Panc1 (cell line): ENCODE measurements around the gene IFI6. TPM values are rescaled to one million over a fixed set of nuclear protein-coding genes. Genes with fewer than 3 reads are reported as not detected.

Experiments used
- ATAC-seq: fragments of 200-7000 bp; cut with Tn5 transposase; 2 replicates; pipeline ENCODE4 v1.9.1; 2020; ENCODE audit warnings: mild to moderate bottlenecking, moderate library complexity
- BruUV-seq: library from RNA; stranded (reverse); fragments of 400-500 nt; replicated peaks from 2 replicates; lab custom pipeline; 2021; lab: Mats Ljungman, UMichigan
- CTCF ChIA-PET: fragments of 300-600 bp; sonication (Branson Sonifier 250); formaldehyde crosslinking; loops from one replicate; lab custom pipeline; 2022; ENCODE audit warnings: antibody characterized with exemption; lab: Charles Lee
- POLR2A ChIA-PET: fragments of 300-600 bp; sonication (Branson Sonifier 250); formaldehyde crosslinking; loops from one replicate; lab custom pipeline; 2022; ENCODE audit warnings: antibody characterized with exemption; lab: Charles Lee
- DNase-seq: peaks from one replicate; pipeline ENCODE4 v3.0.0-alpha.2; 2010; ENCODE audit warnings: low read depth, low spot score
- H3K27ac ChIP-seq: 2 replicates; pipeline ENCODE4 v1.5.1; 2011; ENCODE audit warnings: mild to moderate bottlenecking, low read length, inconsistent platforms
- H3K27me3 ChIP-seq: fragments of 200-500 bp; sonication (Bioruptor generic); 2 replicates; pipeline ENCODE4 v1.6.0; 2014; ENCODE audit warnings: low read length, inconsistent platforms; ENCODE audit not compliant: control insufficient read depth, insufficient read depth
- H3K36me3 ChIP-seq: fragments of 200-500 bp; sonication (Bioruptor generic); 2 replicates; pipeline ENCODE4 v1.5.1; 2014; ENCODE audit warnings: inconsistent platforms, mild to moderate bottlenecking, low read length, moderate library complexity; ENCODE audit not compliant: control insufficient read depth, insufficient read depth
- H3K4me1 ChIP-seq: 2 replicates; pipeline ENCODE4 v1.5.1; 2011; ENCODE audit warnings: inconsistent platforms, mild to moderate bottlenecking, low read length, moderate library complexity; ENCODE audit not compliant: control insufficient read depth, insufficient read depth
- H3K4me3 ChIP-seq, 2 experiments: 2 replicates each; pipeline ENCODE4 v1.5.1; 2011 to 2012; ENCODE audit warnings: low read depth in 2 of 2, low read length in 2 of 2, mild to moderate bottlenecking in 2 of 2, inconsistent platforms in 1 of 2, moderate library complexity in 1 of 2
- H3K9me3 ChIP-seq: fragments of 200-500 bp; sonication (Bioruptor generic); 2 replicates; pipeline ENCODE4 v1.5.1; 2014; ENCODE audit warnings: low read depth, mild to moderate bottlenecking, inconsistent platforms, low read length, moderate library complexity; ENCODE audit not compliant: control insufficient read depth, insufficient read depth
- POLR2AphosphoS5 ChIP-seq: IDR thresholded peaks from 2 replicates; pipeline ENCODE4 v1.6.1; 2012; ENCODE audit warnings: mild to moderate bottlenecking, low read depth, low read length, moderate library complexity
- SIN3A ChIP-seq: IDR thresholded peaks from 2 replicates; pipeline ENCODE4 v1.6.1; 2012; ENCODE audit warnings: low read depth, mild to moderate bottlenecking, low read length, moderate library complexity, borderline replicate concordance; ENCODE audit not compliant: insufficient read depth
- TCF7L2 ChIP-seq: IDR thresholded peaks from 2 replicates; pipeline ENCODE4 v1.6.1; 2011; ENCODE audit warnings: mild to moderate bottlenecking, low read depth, low read length, inconsistent platforms
- in situ Hi-C: cut with HindIII; loops from 2 replicates; pipeline ENCODE4 v1.10.0; 2016; ENCODE audit warnings: low sequenced_read_pairs, low pct_unique_long_range_greater_than_20kb
- intact Hi-C: fragments of 100-400 bp; cut with micrococcal nuclease; formaldehyde crosslinking; loops from one replicate; pipeline ENCODE4 v1.10.0; 2022; ENCODE audit not compliant: unreplicated experiment
- total RNA-seq: library from RNA; stranded (reverse); gene quantifications from one replicate; pipeline ENCODE4 v1.2.1, GENCODE V29; 2021; ENCODE audit not compliant: unreplicated experiment
- TF ChIP-seq, protein P1 (sequence below): fragments of 450-650 bp; IDR thresholded peaks from 2 replicates; pipeline ENCODE4 v1.5.1; 2017; ENCODE audit warnings: mild to moderate bottlenecking
- TF ChIP-seq, protein P2 (sequence below), 2 experiments: IDR thresholded peaks; 2 replicates each; pipeline ENCODE4 v1.6.1; 2011 to 2012; ENCODE audit warnings: low read depth in 2 of 2, control low read depth in 1 of 2, low read length in 1 of 2, mild to moderate bottlenecking in 1 of 2, moderate library complexity in 1 of 2; ENCODE audit not compliant: insufficient read depth in 1 of 2

Gene IFI6
- total RNA-seq, 1 experiment from 2014 or later: 39.1 TPM

GRCh38 chr1:27678747-27679146 is 6.8 kb upstream of the IFI6 start:
- ChIA-PET CTCF (interaction anchor here (0.6 kb wide), 1 partner anchor 70 kb away, joined by 4 read pairs; no protein-coding TSS in a partner anchor), POLR2A (no interaction called here)
- ATAC-seq (no peak), DNase-seq (no peak)
- Histone ChIP-seq H3K27me3 (no peaks in the 10 kb centered on the region), H3K4me3 (no peak overlapping the region), H3K9me3 (peaks cover 10% of the 10 kb centered on the region; the same call in 1 of the 2 replicates), H3K4me1 (no peaks in the 10 kb centered on the region), H3K36me3 (no peaks in the 10 kb centered on the region), H3K27ac (no peak overlapping the region)
- no TSS peak for BruUV-seq
- intact Hi-C loops: no loop called here
- TF ChIP-seq SIN3A (no peak), POLR2AphosphoS5 (no peak), TCF7L2 (no peak)
- TF ChIP-seq, protein P1, sequence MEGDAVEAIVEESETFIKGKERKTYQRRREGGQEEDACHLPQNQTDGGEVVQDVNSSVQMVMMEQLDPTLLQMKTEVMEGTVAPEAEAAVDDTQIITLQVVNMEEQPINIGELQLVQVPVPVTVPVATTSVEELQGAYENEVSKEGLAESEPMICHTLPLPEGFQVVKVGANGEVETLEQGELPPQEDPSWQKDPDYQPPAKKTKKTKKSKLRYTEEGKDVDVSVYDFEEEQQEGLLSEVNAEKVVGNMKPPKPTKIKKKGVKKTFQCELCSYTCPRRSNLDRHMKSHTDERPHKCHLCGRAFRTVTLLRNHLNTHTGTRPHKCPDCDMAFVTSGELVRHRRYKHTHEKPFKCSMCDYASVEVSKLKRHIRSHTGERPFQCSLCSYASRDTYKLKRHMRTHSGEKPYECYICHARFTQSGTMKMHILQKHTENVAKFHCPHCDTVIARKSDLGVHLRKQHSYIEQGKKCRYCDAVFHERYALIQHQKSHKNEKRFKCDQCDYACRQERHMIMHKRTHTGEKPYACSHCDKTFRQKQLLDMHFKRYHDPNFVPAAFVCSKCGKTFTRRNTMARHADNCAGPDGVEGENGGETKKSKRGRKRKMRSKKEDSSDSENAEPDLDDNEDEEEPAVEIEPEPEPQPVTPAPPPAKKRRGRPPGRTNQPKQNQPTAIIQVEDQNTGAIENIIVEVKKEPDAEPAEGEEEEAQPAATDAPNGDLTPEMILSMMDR: no peak
- TF ChIP-seq, protein P2, sequence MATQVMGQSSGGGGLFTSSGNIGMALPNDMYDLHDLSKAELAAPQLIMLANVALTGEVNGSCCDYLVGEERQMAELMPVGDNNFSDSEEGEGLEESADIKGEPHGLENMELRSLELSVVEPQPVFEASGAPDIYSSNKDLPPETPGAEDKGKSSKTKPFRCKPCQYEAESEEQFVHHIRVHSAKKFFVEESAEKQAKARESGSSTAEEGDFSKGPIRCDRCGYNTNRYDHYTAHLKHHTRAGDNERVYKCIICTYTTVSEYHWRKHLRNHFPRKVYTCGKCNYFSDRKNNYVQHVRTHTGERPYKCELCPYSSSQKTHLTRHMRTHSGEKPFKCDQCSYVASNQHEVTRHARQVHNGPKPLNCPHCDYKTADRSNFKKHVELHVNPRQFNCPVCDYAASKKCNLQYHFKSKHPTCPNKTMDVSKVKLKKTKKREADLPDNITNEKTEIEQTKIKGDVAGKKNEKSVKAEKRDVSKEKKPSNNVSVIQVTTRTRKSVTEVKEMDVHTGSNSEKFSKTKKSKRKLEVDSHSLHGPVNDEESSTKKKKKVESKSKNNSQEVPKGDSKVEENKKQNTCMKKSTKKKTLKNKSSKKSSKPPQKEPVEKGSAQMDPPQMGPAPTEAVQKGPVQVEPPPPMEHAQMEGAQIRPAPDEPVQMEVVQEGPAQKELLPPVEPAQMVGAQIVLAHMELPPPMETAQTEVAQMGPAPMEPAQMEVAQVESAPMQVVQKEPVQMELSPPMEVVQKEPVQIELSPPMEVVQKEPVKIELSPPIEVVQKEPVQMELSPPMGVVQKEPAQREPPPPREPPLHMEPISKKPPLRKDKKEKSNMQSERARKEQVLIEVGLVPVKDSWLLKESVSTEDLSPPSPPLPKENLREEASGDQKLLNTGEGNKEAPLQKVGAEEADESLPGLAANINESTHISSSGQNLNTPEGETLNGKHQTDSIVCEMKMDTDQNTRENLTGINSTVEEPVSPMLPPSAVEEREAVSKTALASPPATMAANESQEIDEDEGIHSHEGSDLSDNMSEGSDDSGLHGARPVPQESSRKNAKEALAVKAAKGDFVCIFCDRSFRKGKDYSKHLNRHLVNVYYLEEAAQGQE (IDR thresholded peaks at IDR 0.05; ENCODE audit: insufficient read depth in 1 of 2, low read depth in 2 of 2, low read length in 1 of 2): no peak
- in situ Hi-C loops: no loop called here

DNA sequence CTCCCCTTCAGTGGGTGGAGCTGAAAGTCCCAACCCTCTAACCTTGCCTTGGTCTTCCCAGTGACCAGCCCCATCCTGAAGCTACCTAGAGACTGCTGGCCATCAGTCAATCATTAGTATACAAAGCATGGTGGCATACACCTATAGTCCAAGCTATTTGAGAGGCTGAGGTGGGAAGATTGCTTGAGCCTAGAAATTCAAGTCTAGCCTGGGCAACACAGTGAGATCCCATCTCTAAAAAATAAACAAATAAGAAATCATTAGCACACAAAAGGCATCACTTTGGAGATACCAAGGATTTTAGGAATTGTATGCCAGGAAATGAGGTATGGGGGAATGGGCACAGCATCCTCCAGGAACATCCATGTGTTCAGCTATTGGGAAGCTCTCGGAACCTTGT is 4.4 kb upstream of the IFI6 start:
- in situ Hi-C loops (no loop called here), intact Hi-C loops (no loop called here)
- ChIA-PET CTCF (no interaction called here), POLR2A (no interaction called here)
- no peak for TF ChIP-seq POLR2AphosphoS5
- no peak for TF ChIP-seq SIN3A
- TF ChIP-seq, protein P1: no peak
- no peak for TF ChIP-seq TCF7L2
- TF ChIP-seq, protein P2 (IDR thresholded peaks at IDR 0.05; ENCODE audit: insufficient read depth in 1 of 2, low read depth in 2 of 2, low read length in 1 of 2): no peak
- Histone ChIP-seq H3K4me3 (no peak overlapping the region), H3K27me3 (no peaks in the 10 kb centered on the region), H3K36me3 (no peaks in the 10 kb centered on the region), H3K4me1 (peaks cover 7% of the 10 kb centered on the region; the same call in 1 of the 2 replicates), H3K9me3 (peaks cover 3% of the 10 kb centered on the region; the same call in 1 of the 2 replicates), H3K27ac (no peak overlapping the region)
- BruUV-seq: no TSS peak
- ATAC-seq: no peak
- DNase-seq: no peak
